HUES48 (cell line): Measurements from ENCODE around the gene TOMM7.
"Not testable (repeated sequence)": the region's sequence is repeated elsewhere in the genome, so short reads cannot be mapped to it uniquely, and the experiment has no call there.

Experiments
- H3K27ac ChIP-seq: one replicate; pipeline ENCODE4 v1.7.0; 2013; ENCODE audit warnings: low read depth, low read length, inconsistent platforms
- H3K27me3 ChIP-seq: 2 replicates; pipeline ENCODE4 v1.6.1; 2013; ENCODE audit warnings: mild to moderate bottlenecking, low read length; ENCODE audit not compliant: control insufficient read depth, insufficient read depth
- H3K36me3 ChIP-seq: 2 replicates; pipeline ENCODE4 v1.6.1; 2013; ENCODE audit warnings: low read length; ENCODE audit not compliant: control insufficient read depth, insufficient read depth
- H3K4me1 ChIP-seq: 2 replicates; pipeline ENCODE4 v1.6.1; 2013; ENCODE audit warnings: mild to moderate bottlenecking, low read length; ENCODE audit not compliant: control insufficient read depth, insufficient read depth
- H3K4me3 ChIP-seq: 2 replicates; pipeline ENCODE4 v1.5.1; 2013; ENCODE audit warnings: mild to moderate bottlenecking, low read depth, low read length
- H3K9ac ChIP-seq: 2 replicates; pipeline ENCODE4 v1.6.1; 2013; ENCODE audit warnings: mild to moderate bottlenecking, low read depth, low read length, moderate library complexity
- H3K9me3 ChIP-seq: 2 replicates; pipeline ENCODE4 v1.6.1; 2013; ENCODE audit warnings: low read length; ENCODE audit not compliant: control insufficient read depth, insufficient read depth

The TOMM7 gene

DNA sequence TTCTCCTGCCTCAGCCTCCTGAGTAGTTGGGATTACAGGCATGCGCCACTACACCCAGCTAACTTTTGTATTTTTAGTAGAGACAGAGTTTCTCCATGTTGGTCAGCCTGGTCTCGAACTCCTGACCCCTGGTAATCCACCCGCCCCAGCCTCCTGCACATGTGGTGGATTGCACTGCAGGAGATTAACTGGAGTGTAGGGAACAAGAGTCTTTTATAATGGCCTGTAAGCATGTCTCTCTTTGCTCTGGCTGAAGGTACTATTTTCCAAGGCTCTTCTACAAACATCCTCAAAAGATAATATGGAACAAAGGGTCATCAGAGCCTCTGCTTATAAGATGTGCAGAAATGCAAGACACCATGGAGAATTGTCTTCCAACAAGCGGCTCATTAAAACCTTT lies 3.2 kb downstream of the TOMM7 start:
- 0 out of 2 replicates have a peak overlapping the region, but pooled peaks have one; percentile 13 for H3K4me3 ChIP-seq
- no peaks in the 10 kb centered on the region for H3K9me3 ChIP-seq
- peaks cover 20% of the 10 kb centered on the region for H3K4me1 ChIP-seq
- no peak overlapping the region for H3K9ac ChIP-seq
- H3K27me3 ChIP-seq: no peaks in the 10 kb centered on the region
- no peak overlapping the region for H3K27ac ChIP-seq
- H3K36me3 ChIP-seq: peaks cover 49% of the 10 kb centered on the region

- Histone ChIP-seq H3K27me3 (no peaks in the 10 kb centered on the region), H3K9ac (no peak overlapping the region), H3K4me1 (peaks cover 38% of the 10 kb centered on the region), H3K36me3 (peaks cover 67% of the 10 kb centered on the region), H3K9me3 (no peaks in the 10 kb centered on the region), H3K4me3 (no peak overlapping the region), H3K27ac (no peak overlapping the region)
Observed at GRCh38 chr7:22814261-22815208, 8.1 kb downstream of the TOMM7 start.

- Histone ChIP-seq H3K27me3 (no peaks in the 10 kb centered on the region), H3K9me3 (no peaks in the 10 kb centered on the region), H3K36me3 (peaks cover 55% of the 10 kb centered on the region), H3K9ac (0 out of 2 replicates have a peak overlapping the region, but pooled peaks have one; percentile 10), H3K4me3 (no peak overlapping the region), H3K4me1 (peaks cover 55% of the 10 kb centered on the region), H3K27ac (peak overlapping the region; percentile 91)
Observed at GRCh38 chr7:22812353-22812752, 10.3 kb downstream of the TOMM7 start.

GRCh38 chr7:22811746-22812280 lies 10.8 kb downstream of the TOMM7 start:
- 0 out of 2 replicates have a peak overlapping the region, but pooled peaks have one; percentile 10 for H3K9ac ChIP-seq
- no peaks in the 10 kb centered on the region for H3K9me3 ChIP-seq
- peaks cover 61% of the 10 kb centered on the region for H3K4me1 ChIP-seq
- no peak overlapping the region for H3K4me3 ChIP-seq
- H3K36me3 ChIP-seq: peaks cover 49% of the 10 kb centered on the region
- H3K27me3 ChIP-seq: no peaks in the 10 kb centered on the region
- peak overlapping the region; percentile 91 for H3K27ac ChIP-seq

DNA sequence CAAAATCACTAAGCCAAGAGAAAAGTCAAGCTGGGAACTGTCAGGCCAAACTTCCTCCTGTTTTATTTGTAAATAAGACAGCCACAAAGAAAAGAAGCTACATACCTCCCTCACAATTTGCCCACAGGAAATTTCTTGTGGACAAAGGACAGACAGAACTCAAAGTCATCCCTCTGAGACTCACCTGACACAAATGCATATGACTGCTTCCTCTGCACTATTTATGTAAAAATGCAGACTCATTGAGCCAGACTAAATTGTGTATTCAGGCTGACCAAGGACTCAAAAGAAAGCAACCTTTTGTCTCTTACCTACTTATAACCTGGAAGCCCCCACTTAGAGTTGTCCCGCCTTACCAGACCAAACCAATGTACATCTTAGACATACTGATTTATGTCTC lies 11.8 kb downstream of the TOMM7 start:
- H3K9ac ChIP-seq: peak overlapping the region; percentile 32; the same call in 1 of the 2 replicates
- H3K36me3 ChIP-seq: peaks cover 39% of the 10 kb centered on the region
- no peaks in the 10 kb centered on the region for H3K27me3 ChIP-seq
- H3K27ac ChIP-seq: peak overlapping the region; percentile 91
- H3K9me3 ChIP-seq: no peaks in the 10 kb centered on the region
- peaks cover 64% of the 10 kb centered on the region for H3K4me1 ChIP-seq
- H3K4me3 ChIP-seq: no peak overlapping the region

- Histone ChIP-seq H3K9me3 (no peaks in the 10 kb centered on the region), H3K4me3 (no peak overlapping the region), H3K36me3 (peaks cover 32% of the 10 kb centered on the region), H3K9ac (peak overlapping the region; percentile 32; the same call in 1 of the 2 replicates), H3K27ac (peak overlapping the region; percentile 91), H3K27me3 (no peaks in the 10 kb centered on the region), H3K4me1 (peaks cover 64% of the 10 kb centered on the region)
Observed at GRCh38 chr7:22809902-22810642, 12.6 kb downstream of the TOMM7 start.

GRCh38 chr7:22808140-22808539 lies 14.5 kb downstream of the TOMM7 start:
- Histone ChIP-seq H3K4me1 (peaks cover 59% of the 10 kb centered on the region), H3K27ac (peak overlapping the region; percentile 63), H3K36me3 (peaks cover 15% of the 10 kb centered on the region), H3K27me3 (no peaks in the 10 kb centered on the region), H3K9me3 (peaks cover 4% of the 10 kb centered on the region; the same call in 1 of the 2 replicates), H3K4me3 (no peak overlapping the region), H3K9ac (no peak overlapping the region)

- no peaks in the 10 kb centered on the region for H3K27me3 ChIP-seq
- H3K9me3 ChIP-seq: peaks cover 4% of the 10 kb centered on the region; the same call in 1 of the 2 replicates
- peaks cover 64% of the 10 kb centered on the region for H3K4me1 ChIP-seq
- no peak overlapping the region for H3K9ac ChIP-seq
- H3K27ac ChIP-seq: peak overlapping the region; percentile 63
- 0 out of 2 replicates have a peak, but pooled peaks cover 2% of the 10 kb centered on the region for H3K36me3 ChIP-seq
- H3K4me3 ChIP-seq: no peak overlapping the region
Observed at GRCh38 chr7:22806752-22807151, 15.9 kb downstream of the TOMM7 start.

GRCh38 chr7:22805227-22805626 lies 17.4 kb downstream of the TOMM7 start:
- Histone ChIP-seq H3K27me3 (no peaks in the 10 kb centered on the region), H3K27ac (no peak overlapping the region), H3K9ac (no peak overlapping the region), H3K4me1 (peaks cover 52% of the 10 kb centered on the region), H3K9me3 (peaks cover 4% of the 10 kb centered on the region; the same call in 1 of the 2 replicates), H3K4me3 (no peak overlapping the region), H3K36me3 (no peaks in the 10 kb centered on the region)

DNA sequence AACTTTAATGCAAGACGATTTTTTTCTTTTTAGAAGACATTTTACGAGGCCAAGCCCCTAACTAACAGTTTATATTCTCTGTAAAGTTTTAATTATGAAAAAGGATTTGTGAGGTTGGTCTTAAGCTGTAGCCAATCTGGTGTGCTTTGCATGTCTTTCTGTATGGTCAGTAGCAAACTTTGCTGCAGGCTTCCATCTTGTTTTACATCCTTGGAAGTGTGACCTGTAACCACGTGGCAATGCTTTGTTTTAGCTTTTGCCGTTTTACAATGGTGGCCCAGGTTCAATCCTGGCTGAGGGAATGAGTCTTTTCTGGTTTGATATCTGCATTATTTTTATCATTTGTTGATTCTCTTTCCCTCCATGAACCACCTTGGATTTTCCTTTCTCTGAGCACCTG lies 19.8 kb downstream of the TOMM7 start:
- H3K9me3 ChIP-seq, H3K27me3 ChIP-seq, H3K36me3 ChIP-seq: not testable (repeated sequence)
- peak overlapping the region; percentile 65 for H3K27ac ChIP-seq
- H3K4me3 ChIP-seq: 0 out of 2 replicates have a peak overlapping the region, but pooled peaks have one; percentile 8
- H3K9ac ChIP-seq: peak overlapping the region; percentile 13; the same call in 1 of the 2 replicates
- peaks cover 32% of the 10 kb centered on the region for H3K4me1 ChIP-seq
